Measurements from ENCODE around the gene TCOF1.

Gene TCOF1

DNA sequence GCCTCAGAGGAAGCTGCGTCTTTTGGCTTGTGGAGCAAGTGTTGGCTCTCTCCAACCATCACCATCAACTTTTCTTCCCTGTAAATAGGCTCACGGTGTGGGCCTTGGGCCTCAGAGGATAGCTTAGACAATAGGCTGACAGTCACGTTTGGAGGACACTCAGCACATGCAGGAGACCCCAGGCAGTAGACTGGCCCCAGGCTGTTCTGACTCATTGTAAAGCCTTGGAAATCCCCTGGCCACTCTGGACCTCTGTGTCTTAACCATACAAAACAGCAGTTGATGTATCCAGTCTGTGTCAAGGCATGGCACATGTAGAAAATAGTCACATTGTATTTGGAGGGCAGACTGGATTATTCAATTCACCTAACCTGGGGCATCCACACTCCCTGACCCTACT is 36.6 kb downstream of the TCOF1 start:
- Histone ChIP-seq H4K20me1 (ENCODE audit: low read depth, low read length) (no peaks in the 10 kb centered on the region), H3K36me3 (ENCODE audit: low read length) (0 out of 2 replicates have a peak, but pooled peaks cover 4% of the 10 kb centered on the region), H3K4me2 (ENCODE audit: low read depth, low read length, poor library complexity, severe bottlenecking) (no peak overlapping the region), H3K27ac (ENCODE audit: low read depth, low read length) (no peak overlapping the region), H3K27me3 (ENCODE audit: low read length) (no peaks in the 10 kb centered on the region), H2AFZ (ENCODE audit: low read depth, low read length, severe bottlenecking) (no peak overlapping the region), H3K9me3 (ENCODE audit: insufficient read depth, low read length) (no peaks in the 10 kb centered on the region), H3K79me2 (ENCODE audit: insufficient read depth, low read length) (no peaks in the 10 kb centered on the region), H3F3A (ENCODE audit: insufficient read depth) (peaks cover 15% of the 10 kb centered on the region), H3K4me3 (ENCODE audit: insufficient read depth, low read length, poor library complexity, severe bottlenecking) (no peak overlapping the region), H3K9me2 (replicated peaks; ENCODE audit: insufficient read depth, low read length) (no peaks in the 10 kb centered on the region), H3K9ac (ENCODE audit: low read length) (no peak overlapping the region)
- TF ChIP-seq EZH2phosphoT487 (conservative IDR thresholded peaks at IDR 0.05; ENCODE audit: low read length): no peak
- TF ChIP-seq, protein P1, sequence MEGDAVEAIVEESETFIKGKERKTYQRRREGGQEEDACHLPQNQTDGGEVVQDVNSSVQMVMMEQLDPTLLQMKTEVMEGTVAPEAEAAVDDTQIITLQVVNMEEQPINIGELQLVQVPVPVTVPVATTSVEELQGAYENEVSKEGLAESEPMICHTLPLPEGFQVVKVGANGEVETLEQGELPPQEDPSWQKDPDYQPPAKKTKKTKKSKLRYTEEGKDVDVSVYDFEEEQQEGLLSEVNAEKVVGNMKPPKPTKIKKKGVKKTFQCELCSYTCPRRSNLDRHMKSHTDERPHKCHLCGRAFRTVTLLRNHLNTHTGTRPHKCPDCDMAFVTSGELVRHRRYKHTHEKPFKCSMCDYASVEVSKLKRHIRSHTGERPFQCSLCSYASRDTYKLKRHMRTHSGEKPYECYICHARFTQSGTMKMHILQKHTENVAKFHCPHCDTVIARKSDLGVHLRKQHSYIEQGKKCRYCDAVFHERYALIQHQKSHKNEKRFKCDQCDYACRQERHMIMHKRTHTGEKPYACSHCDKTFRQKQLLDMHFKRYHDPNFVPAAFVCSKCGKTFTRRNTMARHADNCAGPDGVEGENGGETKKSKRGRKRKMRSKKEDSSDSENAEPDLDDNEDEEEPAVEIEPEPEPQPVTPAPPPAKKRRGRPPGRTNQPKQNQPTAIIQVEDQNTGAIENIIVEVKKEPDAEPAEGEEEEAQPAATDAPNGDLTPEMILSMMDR (IDR thresholded peaks at IDR 0.05; ENCODE audit: insufficient read depth, low read length, poor library complexity, severe bottlenecking): no peak

DNA sequence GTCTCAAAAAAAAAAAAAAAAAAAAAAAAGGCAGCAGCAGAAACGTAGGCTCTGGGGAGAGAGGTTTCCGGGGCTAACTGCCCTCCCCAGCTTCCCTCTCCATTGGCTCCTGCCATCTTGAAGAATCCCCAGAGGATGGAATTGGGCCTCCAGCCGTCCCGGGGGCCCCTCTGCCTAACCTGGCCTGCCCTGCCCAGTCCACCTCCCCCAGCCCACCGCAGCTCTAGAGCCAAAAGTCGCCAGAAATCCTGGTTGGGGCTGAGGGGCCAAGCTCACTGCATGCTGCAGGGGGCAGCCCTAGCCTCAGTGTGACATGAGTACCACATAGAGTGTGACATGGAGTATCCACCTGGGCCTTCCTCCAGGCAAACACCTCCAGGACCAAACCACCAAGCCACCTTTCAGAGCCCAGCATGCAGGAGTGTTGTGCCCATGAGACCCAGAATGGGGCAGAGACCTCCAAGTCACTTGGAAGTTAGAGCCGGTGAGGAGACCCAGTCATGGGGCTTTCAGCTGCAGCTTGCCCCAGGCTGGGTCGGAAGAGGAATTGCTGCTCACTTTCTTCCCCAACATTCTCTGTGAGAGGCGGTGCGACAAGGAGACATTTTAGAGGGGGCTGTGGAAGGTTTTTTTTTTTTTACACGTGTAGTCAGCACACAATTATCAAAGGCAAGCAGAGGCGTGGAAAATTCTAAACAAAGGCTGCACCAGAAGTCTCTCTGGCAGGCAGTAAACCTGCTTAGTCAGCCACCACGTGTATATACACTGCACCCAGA is 37.6 kb downstream of the TCOF1 start:
- Histone ChIP-seq H3K4me2 (ENCODE audit: low read depth, low read length, poor library complexity, severe bottlenecking) (no peak overlapping the region), H4K20me1 (ENCODE audit: low read depth, low read length) (no peaks in the 10 kb centered on the region), H3K4me3 (ENCODE audit: insufficient read depth, low read length, poor library complexity, severe bottlenecking) (no peak overlapping the region), H3K27me3 (ENCODE audit: low read length) (no peaks in the 10 kb centered on the region), H3K9me2 (replicated peaks; ENCODE audit: insufficient read depth, low read length) (no peaks in the 10 kb centered on the region), H3F3A (ENCODE audit: insufficient read depth) (peaks cover 25% of the 10 kb centered on the region), H3K36me3 (ENCODE audit: low read length) (0 out of 2 replicates have a peak, but pooled peaks cover 2% of the 10 kb centered on the region), H2AFZ (ENCODE audit: low read depth, low read length, severe bottlenecking) (no peak overlapping the region), H3K27ac (ENCODE audit: low read depth, low read length) (no peak overlapping the region), H3K9me3 (ENCODE audit: insufficient read depth, low read length) (no peaks in the 10 kb centered on the region), H3K79me2 (ENCODE audit: insufficient read depth, low read length) (no peaks in the 10 kb centered on the region), H3K9ac (ENCODE audit: low read length) (no peak overlapping the region)
- TF ChIP-seq, protein P1 (IDR thresholded peaks at IDR 0.05; ENCODE audit: insufficient read depth, low read length, poor library complexity, severe bottlenecking): no peak
- no peak for TF ChIP-seq EZH2phosphoT487 (conservative IDR thresholded peaks at IDR 0.05; ENCODE audit: low read length)

DNA sequence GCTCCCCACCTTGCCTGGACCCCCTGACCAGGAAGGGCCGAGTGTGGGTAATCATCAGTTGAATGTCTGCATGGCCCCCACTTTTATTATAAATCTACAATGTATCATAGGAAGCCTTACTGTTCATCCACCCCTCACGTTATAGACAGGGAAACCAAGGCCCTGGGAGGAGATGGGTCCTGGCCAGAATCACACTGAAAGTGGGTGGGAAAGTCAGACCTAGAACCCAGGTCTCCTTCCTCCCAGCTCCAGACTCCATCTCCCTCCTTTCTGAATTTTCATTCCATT is 38.1 kb downstream of the TCOF1 start:
- Histone ChIP-seq H4K20me1 (ENCODE audit: low read depth, low read length) (no peaks in the 10 kb centered on the region), H3K36me3 (ENCODE audit: low read length) (no peaks in the 10 kb centered on the region), H3K4me2 (ENCODE audit: low read depth, low read length, poor library complexity, severe bottlenecking) (no peak overlapping the region), H3K9ac (ENCODE audit: low read length) (no peak overlapping the region), H3K4me3 (ENCODE audit: insufficient read depth, low read length, poor library complexity, severe bottlenecking) (no peak overlapping the region), H3K9me3 (ENCODE audit: insufficient read depth, low read length) (no peaks in the 10 kb centered on the region), H3K79me2 (ENCODE audit: insufficient read depth, low read length) (no peaks in the 10 kb centered on the region), H3K27me3 (ENCODE audit: low read length) (no peaks in the 10 kb centered on the region), H3K9me2 (replicated peaks; ENCODE audit: insufficient read depth, low read length) (no peaks in the 10 kb centered on the region), H2AFZ (ENCODE audit: low read depth, low read length, severe bottlenecking) (no peak overlapping the region), H3K27ac (ENCODE audit: low read depth, low read length) (no peak overlapping the region), H3F3A (ENCODE audit: insufficient read depth) (peaks cover 30% of the 10 kb centered on the region)
- TF ChIP-seq, protein P1 (IDR thresholded peaks at IDR 0.05; ENCODE audit: insufficient read depth, low read length, poor library complexity, severe bottlenecking): no peak
- no peak for TF ChIP-seq EZH2phosphoT487 (conservative IDR thresholded peaks at IDR 0.05; ENCODE audit: low read length)

All from SU-DHL-6 (cell line).